ENCODE results near the gene EXOC6.
"Not testable (repeated sequence)": the region's sequence is repeated elsewhere in the genome, so short reads cannot be mapped to it uniquely, and the experiment has no call there.

Gene EXOC6

DNA sequence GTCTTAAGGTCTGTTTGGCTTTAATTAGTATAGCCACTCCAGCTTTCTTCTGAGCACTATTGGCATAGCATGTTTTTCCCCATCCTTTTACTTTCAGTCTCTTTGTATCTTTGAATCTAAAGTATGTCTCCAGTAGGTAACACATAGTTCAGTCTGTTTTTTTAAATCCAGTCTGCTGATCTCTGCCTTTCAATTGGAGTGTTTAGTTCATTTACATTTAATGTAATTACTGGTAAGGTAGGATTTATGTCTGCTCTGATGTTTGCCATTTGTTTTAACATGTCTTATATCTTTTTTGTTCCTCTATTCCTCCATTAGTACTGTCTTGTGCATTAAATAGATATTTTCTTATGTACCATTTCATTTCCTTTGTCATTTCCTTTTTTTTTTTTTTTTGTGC is 72.5 kb downstream of the EXOC6 start:
- no peak overlapping the region for H3K4me3 ChIP-seq
- H3K27ac ChIP-seq: no peak overlapping the region

DNA sequence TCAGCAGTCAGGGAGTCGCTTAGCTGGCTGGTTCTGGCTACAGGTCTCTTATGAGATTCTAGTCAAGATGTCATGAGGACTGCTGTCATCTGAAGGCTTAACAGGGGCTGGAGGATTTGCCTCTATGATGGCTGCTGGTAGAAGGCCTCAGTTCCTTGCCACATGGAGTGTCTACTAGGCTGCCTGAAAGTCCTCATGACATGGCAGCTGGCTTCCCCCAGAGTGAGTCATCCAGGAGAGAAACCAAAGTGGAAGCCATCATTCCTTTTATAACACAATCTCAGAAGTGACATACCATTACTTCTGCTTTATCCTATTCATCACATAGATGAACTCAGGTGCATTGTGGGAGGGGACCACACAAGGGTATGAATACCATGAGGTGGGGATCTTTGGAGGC is 75.1 kb downstream of the EXOC6 start:
- Histone ChIP-seq H3K4me3 (no peak overlapping the region), H3K27ac (no peak overlapping the region)

DNA sequence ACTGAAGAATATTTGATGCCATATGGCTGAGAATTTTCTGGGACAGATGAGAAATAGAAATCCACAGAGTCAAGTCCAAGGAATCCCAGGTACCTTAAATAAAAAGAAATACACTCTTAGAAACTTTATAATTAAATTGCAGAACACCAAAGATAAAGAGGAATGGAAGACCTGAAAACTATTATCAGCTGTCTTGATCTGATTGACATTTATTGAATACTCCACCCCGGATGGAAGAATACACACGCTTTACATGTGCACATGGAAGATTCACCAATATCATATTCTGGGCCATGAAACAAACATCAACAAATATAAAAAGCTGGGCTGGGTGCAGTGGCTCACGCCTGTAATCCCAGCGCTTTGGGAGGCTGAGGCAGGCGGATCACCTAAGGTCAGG is 81.6 kb downstream of the EXOC6 start:
- H3K27ac ChIP-seq: no peak overlapping the region

GRCh38 chr10:92931597-92931996 is 83.3 kb downstream of the EXOC6 start:
- Histone ChIP-seq H3K27ac (no peak overlapping the region), H3K4me3 (no peak overlapping the region)

More for the DNA sequence above, 81.6 kb downstream of the EXOC6 start:
- no peak overlapping the region for H3K4me3 ChIP-seq

DNA sequence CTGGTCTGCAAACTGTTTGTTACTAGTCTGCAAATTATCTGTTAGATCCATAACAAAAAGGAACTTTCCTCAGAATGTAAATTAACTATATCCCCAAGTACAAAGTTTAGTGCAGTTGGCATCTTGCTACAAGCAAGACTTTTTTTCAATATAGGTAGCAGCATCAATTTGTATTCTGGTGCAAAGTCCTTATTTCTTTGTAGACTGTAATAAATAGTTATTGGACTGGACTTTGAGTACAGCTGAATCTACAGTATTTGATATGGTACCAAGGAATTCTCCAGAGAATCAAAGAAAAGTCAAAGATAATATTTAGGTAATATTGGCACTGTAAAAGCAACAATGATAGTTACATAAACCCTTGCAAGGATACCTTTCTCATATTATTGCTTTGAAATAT is 89.6 kb downstream of the EXOC6 start:
- no peak overlapping the region for H3K27ac ChIP-seq

GRCh38 chr10:92938841-92939240 is 90.5 kb downstream of the EXOC6 start:
- no peak overlapping the region for H3K27ac ChIP-seq
- no peak overlapping the region for H3K4me3 ChIP-seq

More for the DNA sequence above, 89.6 kb downstream of the EXOC6 start:
- H3K4me3 ChIP-seq: no peak overlapping the region

- H3K27ac ChIP-seq: no peak overlapping the region
- H3K4me3 ChIP-seq: no peak overlapping the region
Measured at GRCh38 chr10:92942226-92942625, 93.9 kb downstream of the EXOC6 start.

DNA sequence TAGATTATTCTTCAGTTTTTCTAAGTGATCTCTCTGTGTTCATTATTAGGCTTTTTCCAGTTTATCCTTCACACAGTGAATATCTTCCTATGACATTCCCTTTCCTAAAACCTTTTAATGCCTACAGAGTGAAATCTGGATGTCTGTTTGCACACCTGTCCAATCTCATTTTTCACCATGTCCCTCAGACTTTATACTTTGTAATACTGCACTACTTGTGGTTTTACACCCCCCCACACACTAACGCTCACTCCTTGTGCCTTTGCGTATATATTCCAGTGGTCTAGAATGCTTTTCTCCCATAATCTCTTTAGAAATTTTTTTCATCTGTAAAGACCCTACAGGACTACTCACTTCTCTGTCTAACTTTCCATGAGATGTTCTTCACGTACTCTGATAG is 98.2 kb downstream of the EXOC6 start:
- Histone ChIP-seq H3K27ac (no peak overlapping the region), H3K4me3 (no peak overlapping the region)

- H3K27ac ChIP-seq, H3K4me3 ChIP-seq: not testable (repeated sequence)
Measured at GRCh38 chr10:92952573-92952972, 104.3 kb downstream of the EXOC6 start.

DNA sequence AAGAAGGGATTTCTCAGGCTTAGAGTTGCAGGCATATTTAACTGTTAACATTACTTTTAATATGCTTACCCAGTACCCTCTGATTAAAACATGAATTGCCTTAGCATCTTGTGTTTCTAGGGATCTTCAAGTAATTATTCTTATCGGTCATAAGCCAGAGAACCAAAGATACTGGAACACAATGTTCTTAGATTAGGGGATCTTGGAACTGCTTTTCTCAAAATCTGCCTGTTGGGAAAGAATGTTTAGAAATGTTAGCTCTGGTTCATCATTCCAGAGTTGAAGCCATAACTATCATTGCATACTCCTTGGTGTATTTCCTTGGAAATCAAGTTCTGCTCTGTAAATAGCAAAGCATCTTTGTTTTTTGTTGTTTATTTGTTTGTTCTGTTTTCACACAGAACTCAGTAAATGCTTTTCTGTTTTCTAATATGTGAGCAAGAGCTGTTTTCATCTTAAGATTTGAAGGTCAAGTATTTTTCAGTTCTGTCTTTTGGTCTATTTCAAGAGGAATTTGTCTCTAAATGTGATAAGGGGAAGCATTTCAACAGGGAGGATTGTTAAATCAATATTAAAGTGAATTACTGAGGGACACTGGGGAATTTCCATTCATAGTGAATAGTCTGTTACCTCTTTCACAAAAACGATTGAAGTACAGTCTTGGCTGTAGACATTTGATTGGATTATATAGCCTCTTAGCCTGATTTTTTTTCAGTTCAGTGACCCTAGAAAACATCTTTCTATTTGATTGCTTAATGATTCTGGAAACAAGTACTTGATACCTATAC is 109.1 kb downstream of the EXOC6 start:
- no peak overlapping the region for H3K27ac ChIP-seq

GRCh38 chr10:92961638-92962037 is 113.3 kb downstream of the EXOC6 start:
- Histone ChIP-seq H3K4me3 (no peak overlapping the region), H3K27ac (no peak overlapping the region)

More for the DNA sequence above, 109.1 kb downstream of the EXOC6 start:
- H3K4me3 ChIP-seq: no peak overlapping the region

DNA sequence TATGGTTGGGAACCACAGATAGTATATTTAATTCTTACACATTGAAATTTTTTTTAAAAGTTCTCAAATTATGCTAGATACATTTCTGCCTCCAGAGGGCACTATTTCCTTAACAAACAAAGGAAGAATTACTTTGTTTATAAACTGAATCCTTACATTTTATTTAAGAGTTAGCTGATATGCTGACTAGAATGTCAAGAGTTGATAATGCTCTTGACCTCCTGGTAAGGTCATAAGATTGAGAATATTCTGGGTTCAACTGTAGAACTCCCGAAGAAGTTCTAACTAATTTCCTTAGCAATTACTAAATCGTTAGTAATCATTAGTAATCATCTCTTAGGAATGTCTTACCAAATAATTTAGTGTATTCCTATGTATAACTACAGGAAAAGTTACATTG is 117.0 kb downstream of the EXOC6 start:
- H3K4me3 ChIP-seq: no peak overlapping the region

DNA sequence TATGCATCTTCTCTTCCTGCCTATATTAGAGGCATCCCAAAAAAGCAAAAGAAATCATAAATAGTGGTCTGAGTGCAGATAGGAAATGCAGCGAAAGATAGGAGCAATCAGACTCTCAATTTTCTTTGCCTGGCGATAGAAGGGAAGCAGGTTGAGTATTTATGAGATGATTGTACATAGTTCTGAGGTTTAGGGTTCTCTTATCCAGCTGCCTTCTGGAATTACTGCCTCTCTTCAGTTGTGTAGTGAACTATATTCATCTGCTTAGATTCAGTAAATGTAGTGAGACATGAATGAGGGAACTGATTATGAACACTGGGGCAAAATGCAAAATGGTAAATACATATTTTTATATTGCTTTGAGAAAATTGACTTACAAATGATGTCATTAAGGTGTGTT is 119.3 kb downstream of the EXOC6 start:
- no peak overlapping the region for H3K27ac ChIP-seq

More for the DNA sequence above, 117.0 kb downstream of the EXOC6 start:
- no peak overlapping the region for H3K27ac ChIP-seq

GRCh38 chr10:92969151-92969550 is 120.8 kb downstream of the EXOC6 start:
- no peak overlapping the region for H3K4me3 ChIP-seq
- no peak overlapping the region for H3K27ac ChIP-seq

More for the DNA sequence above, 119.3 kb downstream of the EXOC6 start:
- no peak overlapping the region for H3K4me3 ChIP-seq

- H3K27ac ChIP-seq: no peak overlapping the region
- H3K4me3 ChIP-seq: no peak overlapping the region
Measured at GRCh38 chr10:92970301-92971070, 122.2 kb downstream of the EXOC6 start.

DNA sequence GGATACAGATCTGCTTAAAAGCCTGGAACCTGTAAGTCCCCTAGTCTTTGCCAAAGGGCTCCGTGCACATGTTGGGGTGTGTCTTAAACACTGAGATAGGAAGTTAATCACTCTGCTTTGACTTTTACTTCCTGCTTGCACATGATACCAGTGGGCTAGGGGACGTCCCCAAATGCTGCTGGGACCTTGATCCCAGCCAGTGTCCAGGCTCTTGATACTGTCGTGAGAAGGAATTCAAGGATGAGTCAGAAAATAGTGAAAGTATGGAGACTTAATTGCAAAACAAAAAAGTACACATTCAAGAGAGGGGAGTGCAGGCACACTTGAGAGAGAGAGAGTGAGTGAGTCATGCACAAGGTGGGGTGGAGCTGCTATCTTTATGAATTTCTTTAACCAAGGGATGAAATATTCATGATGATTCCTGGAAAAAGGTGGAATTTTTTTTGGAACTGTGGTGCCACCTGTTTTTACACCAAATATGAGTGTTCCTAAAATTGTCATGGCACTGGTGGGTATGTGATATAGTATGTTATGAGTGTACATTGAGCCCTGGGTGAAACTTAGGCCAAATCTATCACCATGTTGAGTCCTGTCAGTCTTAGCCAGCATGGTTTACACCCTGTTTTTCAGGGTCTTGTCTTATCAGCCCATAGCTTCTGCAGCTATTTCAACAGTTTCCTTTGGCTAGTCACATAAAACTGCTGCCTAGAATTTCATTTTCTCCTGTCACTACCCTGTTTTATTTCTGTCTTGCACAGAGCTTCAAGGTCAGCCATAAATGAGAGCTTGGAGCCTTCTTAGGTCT is 123.9 kb downstream of the EXOC6 start:
- Histone ChIP-seq H3K4me3 (no peak overlapping the region), H3K27ac (no peak overlapping the region)

DNA sequence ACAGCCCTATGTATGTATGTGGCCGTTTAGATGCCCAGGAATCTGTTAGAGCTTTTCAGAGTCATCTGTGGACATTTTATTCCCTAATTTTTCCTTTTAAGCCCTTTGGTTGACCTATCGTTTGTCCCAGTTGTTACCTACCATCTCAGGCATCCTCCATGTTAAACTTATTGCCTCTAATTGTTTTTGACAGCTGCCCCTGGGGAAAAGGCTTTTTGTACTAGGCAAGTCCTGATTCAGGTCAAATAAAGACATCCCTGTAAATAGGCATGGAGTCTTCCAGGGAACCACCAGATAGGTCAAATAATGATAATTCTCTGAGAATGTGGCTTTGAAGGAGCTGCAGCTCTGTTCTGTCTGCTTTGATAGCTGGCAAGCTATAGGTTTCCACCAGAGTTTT is 124.6 kb downstream of the EXOC6 start:
- Histone ChIP-seq H3K27ac (no peak overlapping the region), H3K4me3 (no peak overlapping the region)

DNA sequence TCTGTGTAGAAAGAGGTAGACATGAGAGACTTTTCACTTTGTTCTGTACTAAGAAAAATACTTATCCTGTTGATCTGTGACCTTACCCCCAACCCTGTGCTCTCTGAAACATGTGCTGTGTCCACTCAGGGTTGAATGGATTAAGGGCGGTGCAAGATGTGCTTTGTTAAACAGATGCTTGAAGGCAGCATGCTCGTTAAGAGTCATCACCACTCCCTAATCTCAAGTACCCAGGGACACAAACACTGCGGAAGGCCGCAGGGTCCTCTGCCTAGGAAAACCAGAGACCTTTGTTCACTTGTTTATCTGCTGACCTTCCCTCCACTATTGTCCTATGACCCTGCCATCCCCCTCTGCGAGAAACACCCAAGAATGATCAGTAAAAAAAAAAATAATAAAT is 128.0 kb downstream of the EXOC6 start:
- not testable (repeated sequence) for H3K4me3 ChIP-seq, H3K27ac ChIP-seq

DNA sequence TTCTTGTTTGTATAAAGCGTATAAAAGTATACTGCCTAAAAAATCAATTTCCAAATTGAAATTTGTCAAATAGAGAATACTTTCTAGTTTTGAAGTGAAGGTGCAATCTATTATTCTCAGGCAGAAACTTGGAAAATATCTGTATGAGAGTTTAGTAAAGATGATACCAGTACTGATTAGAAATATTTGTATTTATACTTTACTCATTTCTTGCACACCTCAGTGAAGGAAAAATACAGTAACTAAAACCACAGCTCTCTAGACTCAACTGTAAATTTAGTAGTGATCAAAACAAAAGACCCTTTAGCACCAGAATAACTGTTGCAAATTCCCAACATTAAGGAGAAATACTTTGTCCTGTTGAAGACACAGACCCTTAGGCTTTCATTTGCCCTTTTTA is 140.9 kb downstream of the EXOC6 start:
- no peak overlapping the region for H3K27ac ChIP-seq
- H3K4me3 ChIP-seq: no peak overlapping the region

GRCh38 chr10:92990615-92991014 is 142.3 kb downstream of the EXOC6 start:
- H3K27ac ChIP-seq: no peak overlapping the region
- H3K4me3 ChIP-seq: no peak overlapping the region

All from skin epidermis (tissue), 12 donors.